Naive thymus-derived CD4-positive, alpha-beta T cell (primary cell): ENCODE data around the gene PCP2. TPM values are rescaled to one million over a fixed set of nuclear protein-coding genes. Genes with fewer than 3 reads are reported as not detected.
"Not testable (repeated sequence)": the region's sequence is repeated elsewhere in the genome, so short reads cannot be mapped to it uniquely, and the experiment has no call there.

Experiments
- ATAC-seq: fragments of 150-1000 bp; cut with Tn5 transposase; 2 replicates; pipeline ENCODE4 v1.10.0; 2021; ENCODE audit warnings: mild to moderate bottlenecking, moderate library complexity
- CTCF ChIA-PET: fragments of 350-600 bp; sonication (Branson Sonifier 250); formaldehyde crosslinking; loops from one replicate; lab custom pipeline; 2021; ENCODE audit warnings: antibody characterized with exemption; lab: Charles Lee
- POLR2A ChIA-PET: fragments of 350-600 bp; sonication (Branson Sonifier 250); formaldehyde crosslinking; loops from one replicate; lab custom pipeline; 2021; ENCODE audit warnings: antibody characterized with exemption, inconsistent platforms; lab: Charles Lee
- DNase-seq, 9 donors: peaks; one replicate each; pipeline versions ENCODE4 v3.0.0 to v3.0.0-alpha.2; 2020 to 2022; ENCODE audit warnings: mixed read lengths in 1 of 9
- H3K27ac ChIP-seq: one replicate; pipeline ENCODE4 v1.7.0; 2013; ENCODE audit warnings: mild to moderate bottlenecking, low read depth, low read length, moderate library complexity
- H3K27me3 ChIP-seq, 2 donors: one replicate each; pipeline ENCODE4 v1.7.0; 2013; ENCODE audit warnings: low read length in 2 of 2, mild to moderate bottlenecking in 2 of 2, moderate library complexity in 2 of 2; ENCODE audit not compliant: control insufficient read depth in 2 of 2, insufficient read depth in 2 of 2
- H3K36me3 ChIP-seq, 3 experiments: 1 replicate in 2 of 3; 2 replicates in 1 of 3; pipeline ENCODE4 v1.7.0; 2013; ENCODE audit warnings: low read length in 3 of 3, mild to moderate bottlenecking in 3 of 3, moderate library complexity in 1 of 3; ENCODE audit not compliant: insufficient read depth in 3 of 3, control insufficient read depth in 2 of 3
- H3K4me1 ChIP-seq, 2 donors: one replicate each; pipeline ENCODE4 v1.7.0; 2013; ENCODE audit warnings: low read length in 2 of 2, mild to moderate bottlenecking in 2 of 2, moderate library complexity in 1 of 2; ENCODE audit not compliant: control insufficient read depth in 2 of 2, insufficient read depth in 2 of 2
- H3K4me3 ChIP-seq: 2 replicates; pipeline ENCODE4 v1.7.0; 2013; ENCODE audit warnings: mild to moderate bottlenecking, low read length
- H3K9me3 ChIP-seq, 3 experiments: 1 replicate in 2 of 3; 2 replicates in 1 of 3; pipeline ENCODE4 v1.7.0; 2013; ENCODE audit warnings: low read length in 3 of 3; ENCODE audit not compliant: control insufficient read depth in 2 of 3
- H3K27ac Mint-ChIP-seq, 9 donors: one replicate each; pipeline ENCODE4 v1.8.0; 2020 to 2022; ENCODE audit warnings: mixed read lengths in 9 of 9, mild to moderate bottlenecking in 8 of 9, moderate library complexity in 5 of 9, inconsistent platforms in 2 of 9
- H3K27me3 Mint-ChIP-seq, 5 donors: one replicate each; pipeline ENCODE4 v1.8.0; 2021 to 2022; ENCODE audit warnings: mixed read lengths in 5 of 5, mild to moderate bottlenecking in 1 of 5
- H3K36me3 Mint-ChIP-seq, 5 donors: one replicate each; pipeline ENCODE4 v1.8.0; 2020 to 2022; ENCODE audit warnings: mixed read lengths in 5 of 5, mild to moderate bottlenecking in 3 of 5, inconsistent platforms in 1 of 5
- H3K4me1 Mint-ChIP-seq, 7 donors: one replicate each; pipeline ENCODE4 v1.8.0; 2020 to 2022; ENCODE audit warnings: mixed read lengths in 7 of 7, mild to moderate bottlenecking in 3 of 7, inconsistent platforms in 1 of 7
- H3K4me3 Mint-ChIP-seq, 10 donors: one replicate each; pipeline ENCODE4 v1.8.0; 2020 to 2022; ENCODE audit warnings: mild to moderate bottlenecking in 10 of 10, mixed read lengths in 10 of 10, moderate library complexity in 6 of 10, inconsistent platforms in 2 of 10
- H3K9me3 Mint-ChIP-seq, 11 donors: one replicate each; pipeline ENCODE4 v1.8.0; 2020 to 2022; ENCODE audit warnings: mixed read lengths in 11 of 11, mild to moderate bottlenecking in 4 of 11, inconsistent platforms in 1 of 11, moderate library complexity in 1 of 11
- intact Hi-C, 2 donors: fragments of 100-400 bp; cut with micrococcal nuclease; formaldehyde crosslinking; loops; one replicate each; pipeline ENCODE4 v1.15.1; 2023
- polyA plus RNA-seq, 2 donors: library from polyadenylated mRNA; unstranded; fragments of 300-500 nt; fragmentation: Illumina TruSeq; gene quantifications; one replicate each; pipeline ENCODE4 v1.2.3, GENCODE V29; 2021
- total RNA-seq, 6 experiments: library from RNA in 5 of 6; stranded (reverse) in 5 of 6; gene quantifications; 1 replicate in 5 of 6; 2 replicates in 1 of 6; pipeline ENCODE4 v1.2.3 and lab custom pipeline; 2021 to 2026

Gene PCP2
- total and polyA plus RNA-seq, 7 experiments from 2014 or later = 2.2 to 13.4 (median 5.4) TPM; not detected in 2

GRCh38 chr19:7646426-7646700 is 12.8 kb upstream of the PCP2 start:
- DNase-seq = peak in 1 of 9 donors; percentile 6
- Mint-ChIP-seq H3K36me3 (peaks cover 0 to 12% (median 5%) of the 10 kb centered on the region in 5 donors), H3K27ac (no peak overlapping the region), H3K27me3 (peaks cover 0 to 3% (median 0%) of the 10 kb centered on the region in 5 donors), H3K4me3 (no peak overlapping the region), H3K4me1 (peaks cover 0 to 11% (median 0%) of the 10 kb centered on the region in 7 donors), H3K9me3 (no peaks in the 10 kb centered on the region)
- ChIA-PET POLR2A (no interaction called here), CTCF (no interaction called here)
- no peaks in the 10 kb centered on the region for H3K9me3 ChIP-seq
- no peak for ATAC-seq
- no peak overlapping the region for H3K4me3 ChIP-seq
- no peak overlapping the region for H3K27ac ChIP-seq
- peaks cover 0 to 48% (median 3%) of the 10 kb centered on the region in 3 experiments for H3K36me3 ChIP-seq
- H3K4me1 ChIP-seq = no peaks in the 10 kb centered on the region
- intact Hi-C loops = no loop called here
- no peaks in the 10 kb centered on the region for H3K27me3 ChIP-seq

- peaks cover 0 to 3% (median 0%) of the 10 kb centered on the region in 5 donors for H3K27me3 Mint-ChIP-seq
- H3K27me3 ChIP-seq = no peaks in the 10 kb centered on the region
- H3K4me1 Mint-ChIP-seq = peaks cover 0 to 11% (median 0%) of the 10 kb centered on the region in 7 donors
- intact Hi-C loops = no loop called here
- H3K4me3 ChIP-seq = no peak overlapping the region
- no peaks in the 10 kb centered on the region for H3K9me3 Mint-ChIP-seq
- ATAC-seq (peak; percentile 4), DNase-seq (peak in 1 of 9 donors; percentile 7)
- H3K4me1 ChIP-seq = no peaks in the 10 kb centered on the region
- H3K27ac ChIP-seq = no peak overlapping the region
- peak overlapping the region in 5 of 9 donors; percentile 14 to 74 (median 48) for H3K27ac Mint-ChIP-seq
- H3K9me3 ChIP-seq = no peaks in the 10 kb centered on the region
- POLR2A ChIA-PET = interaction anchor here (0.9 kb wide), 1 partner anchor 10 kb away, joined by 3 read pairs; no protein-coding TSS in a partner anchor
- peaks cover 0 to 54% (median 3%) of the 10 kb centered on the region in 3 experiments for H3K36me3 ChIP-seq
- H3K36me3 Mint-ChIP-seq = peaks cover 0 to 12% (median 5%) of the 10 kb centered on the region in 5 donors
- H3K4me3 Mint-ChIP-seq = no peak overlapping the region
- CTCF ChIA-PET = no interaction called here
Observed at GRCh38 chr19:7645656-7646425, 12.3 kb upstream of the PCP2 start.

- Mint-ChIP-seq H3K36me3 (peaks cover 0 to 13% (median 5%) of the 10 kb centered on the region in 5 donors), H3K9me3 (peaks cover 0 to under 1% (median 0%) of the 10 kb centered on the region in 11 donors), H3K4me3 (no peak overlapping the region), H3K27ac (peak overlapping the region in 1 of 9 donors; percentile 14), H3K4me1 (peaks cover under 1 to 12% (median 4%) of the 10 kb centered on the region in 7 donors), H3K27me3 (peaks cover 0 to 3% (median 0%) of the 10 kb centered on the region in 5 donors)
- H3K9me3 ChIP-seq = no peaks in the 10 kb centered on the region
- ChIA-PET POLR2A (interaction anchor here (0.9 kb wide), 1 partner anchor 9 kb away, joined by 3 read pairs; no protein-coding TSS in a partner anchor), CTCF (interaction anchor here (1.0 kb wide), 1 partner anchor 104 kb away, joined by 3 read pairs; no protein-coding TSS in a partner anchor)
- H3K27ac ChIP-seq = no peak overlapping the region
- DNase-seq = no peak
- no peak overlapping the region for H3K4me3 ChIP-seq
- H3K36me3 ChIP-seq = peaks cover 0 to 60% (median 3%) of the 10 kb centered on the region in 3 experiments
- intact Hi-C loops = no loop called here
- peak; percentile 62 for ATAC-seq
- H3K27me3 ChIP-seq = no peaks in the 10 kb centered on the region
- H3K4me1 ChIP-seq = no peaks in the 10 kb centered on the region
Observed at GRCh38 chr19:7645163-7645562, 11.6 kb upstream of the PCP2 start.

GRCh38 chr19:7644550-7644877 is 11.0 kb upstream of the PCP2 start:
- H3K4me1 ChIP-seq = no peaks in the 10 kb centered on the region
- Mint-ChIP-seq H3K4me1 (peaks cover 7 to 18% (median 10%) of the 10 kb centered on the region in 7 donors), H3K36me3 (peaks cover 0 to 19% (median 8%) of the 10 kb centered on the region in 5 donors), H3K9me3 (peaks cover 0 to 5% (median 0%) of the 10 kb centered on the region in 11 donors), H3K4me3 (no peak overlapping the region), H3K27me3 (no peaks in the 10 kb centered on the region), H3K27ac (no peak overlapping the region)
- intact Hi-C loops = no loop called here
- ATAC-seq (no peak), DNase-seq (no peak)
- no peak overlapping the region for H3K27ac ChIP-seq
- H3K36me3 ChIP-seq = peaks cover 0 to 66% (median 3%) of the 10 kb centered on the region in 3 experiments
- CTCF ChIA-PET = interaction anchor here (1.0 kb wide), 1 partner anchor 105 kb away, joined by 3 read pairs; no protein-coding TSS in a partner anchor
- POLR2A ChIA-PET = no interaction called here
- no peaks in the 10 kb centered on the region for H3K9me3 ChIP-seq
- H3K27me3 ChIP-seq = no peaks in the 10 kb centered on the region
- H3K4me3 ChIP-seq = no peak overlapping the region

- peaks cover 9 to 24% (median 14%) of the 10 kb centered on the region in 7 donors for H3K4me1 Mint-ChIP-seq
- H3K4me3 Mint-ChIP-seq, H3K9me3 Mint-ChIP-seq, H3K4me1 ChIP-seq, H3K27ac Mint-ChIP-seq, H3K9me3 ChIP-seq, intact Hi-C loops, H3K27ac ChIP-seq, ATAC-seq, H3K27me3 Mint-ChIP-seq, H3K4me3 ChIP-seq, H3K27me3 ChIP-seq: not testable (repeated sequence)
- POLR2A ChIA-PET = interaction anchor here (0.7 kb wide), 1 partner anchor 1927 kb away, joined by 6 read pairs; no protein-coding TSS in a partner anchor
- H3K36me3 ChIP-seq = peaks cover 0 to 69% (median 3%) of the 10 kb centered on the region in 3 experiments
- CTCF ChIA-PET = interaction anchor here (0.6 kb wide), 1 partner anchor 13 kb away, joined by 3 read pairs; no protein-coding TSS in a partner anchor
- DNase-seq = peak in 1 of 9 donors; percentile 32
- H3K36me3 Mint-ChIP-seq = peaks cover 0 to 21% (median 8%) of the 10 kb centered on the region in 5 donors
Observed at GRCh38 chr19:7643629-7644549, 10.4 kb upstream of the PCP2 start.

GRCh38 chr19:7643031-7643415 is 9.5 kb upstream of the PCP2 start:
- Mint-ChIP-seq H3K27me3 (no peaks in the 10 kb centered on the region), H3K36me3 (peaks cover 0 to 22% (median 8%) of the 10 kb centered on the region in 5 donors), H3K27ac (no peak overlapping the region), H3K4me3 (no peak overlapping the region), H3K4me1 (peaks cover 9 to 28% (median 16%) of the 10 kb centered on the region in 7 donors), H3K9me3 (peaks cover 0 to 5% (median 0%) of the 10 kb centered on the region in 11 donors)
- Histone ChIP-seq H3K27me3 (no peaks in the 10 kb centered on the region), H3K27ac (no peak overlapping the region), H3K4me1 (peaks cover 0 to 1% of the 10 kb centered on the region in 2 donors), H3K36me3 (peaks cover 0 to 69% (median 3%) of the 10 kb centered on the region in 3 experiments), H3K4me3 (no peak overlapping the region), H3K9me3 (no peaks in the 10 kb centered on the region)
- intact Hi-C loops = no loop called here
- ChIA-PET CTCF (no interaction called here), POLR2A (interaction anchor here (1.0 to 1.2 kb wide), 2 partner anchors 12 kb away, joined by 3 to 4 read pairs; no protein-coding TSS in a partner anchor)
- DNase-seq (no peak), ATAC-seq (no peak)
